Stimulated activated naive CD4-positive, alpha-beta T cell treated with Interleukin-2 at 50 U/mL for 16 hours (primary cell): ENCODE data around the gene THBS1.

Experiments
- DNase-seq: peaks from one replicate; lab custom pipeline; 2025; lab: John Stamatoyannopoulos, UW

The THBS1 gene

GRCh38 chr15:39573844-39574243 lies 7.0 kb upstream of the THBS1 start:
- no peak for DNase-seq

- DNase-seq: no peak
These were observed 6.5 kb upstream of the THBS1 start for GRCh38 chr15:39574427-39574826.

GRCh38 chr15:39575180-39575579 lies 5.7 kb upstream of the THBS1 start:
- DNase-seq: no peak

- DNase-seq: no peak
These were observed 1.9 kb upstream of the THBS1 start for GRCh38 chr15:39578851-39579486.

- DNase-seq: no peak
These were observed 1.3 kb upstream of the THBS1 start for GRCh38 chr15:39579487-39580116.

GRCh38 chr15:39580117-39580484 lies 778 bp upstream of the THBS1 start:
- peak; percentile 82 for DNase-seq

- no peak for DNase-seq
These were observed 438 bp downstream of the THBS1 start for GRCh38 chr15:39581242-39581792.

GRCh38 chr15:39581793-39582285 lies 960 bp downstream of the THBS1 start:
- no peak for DNase-seq

GRCh38 chr15:39582286-39582976 lies 1.6 kb downstream of the THBS1 start:
- no peak for DNase-seq

GRCh38 chr15:39582977-39583595 lies 2.2 kb downstream of the THBS1 start:
- DNase-seq: no peak

GRCh38 chr15:39583596-39584265 lies 2.9 kb downstream of the THBS1 start:
- peak; percentile 22 for DNase-seq

- DNase-seq: no peak
These were observed 3.4 kb downstream of the THBS1 start for GRCh38 chr15:39584266-39584659.

- DNase-seq: no peak
These were observed 3.9 kb downstream of the THBS1 start for GRCh38 chr15:39584662-39585388.

- DNase-seq: no peak
These were observed 4.5 kb downstream of the THBS1 start for GRCh38 chr15:39585389-39585841.

GRCh38 chr15:39585871-39586301 lies 5.0 kb downstream of the THBS1 start:
- no peak for DNase-seq

GRCh38 chr15:39586387-39587095 lies 5.7 kb downstream of the THBS1 start:
- DNase-seq: no peak

GRCh38 chr15:39587096-39587721 lies 6.3 kb downstream of the THBS1 start:
- no peak for DNase-seq

- DNase-seq: no peak
These were observed 7.1 kb downstream of the THBS1 start for GRCh38 chr15:39587731-39588530.

- DNase-seq: no peak
These were observed 7.8 kb downstream of the THBS1 start for GRCh38 chr15:39588531-39589192.
